DOHH2 (cell line): ENCODE data around the gene MIGA2.

Source experiments
- CTCF ChIP-seq: fragments of 200-600 bp; sonication (generic); IDR thresholded peaks from one replicate; pipeline ENCODE4 v1.5.1; 2014; ENCODE audit warnings: antibody characterized with exemption, mild to moderate bottlenecking, low read depth, low read length; ENCODE audit not compliant: poor library complexity, severe bottlenecking
- EZH2phosphoT487 ChIP-seq: fragments of 200-600 bp; sonication (generic); IDR thresholded peaks from 2 replicates; pipeline ENCODE4 v1.6.1; 2017; ENCODE audit warnings: borderline replicate concordance, mild to moderate bottlenecking, antibody characterized with exemption, low read length, moderate library complexity, mixed read lengths

- TF ChIP-seq CTCF, result no peak
- TF ChIP-seq EZH2phosphoT487, result no peak
Measured at GRCh38 chr9:129042016-129042415, 5.6 kb downstream of the MIGA2 start.
